ENCODE data around the gene MTA2.

The MTA2 gene

GRCh38 chr11:62543680-62544444 is 57.8 kb downstream of the MTA2 start:
- TF ChIP-seq EZH2 (IDR thresholded peaks at IDR 0.05; ENCODE audit: borderline replicate concordance, low read length): no peak
- TF ChIP-seq, protein P1, sequence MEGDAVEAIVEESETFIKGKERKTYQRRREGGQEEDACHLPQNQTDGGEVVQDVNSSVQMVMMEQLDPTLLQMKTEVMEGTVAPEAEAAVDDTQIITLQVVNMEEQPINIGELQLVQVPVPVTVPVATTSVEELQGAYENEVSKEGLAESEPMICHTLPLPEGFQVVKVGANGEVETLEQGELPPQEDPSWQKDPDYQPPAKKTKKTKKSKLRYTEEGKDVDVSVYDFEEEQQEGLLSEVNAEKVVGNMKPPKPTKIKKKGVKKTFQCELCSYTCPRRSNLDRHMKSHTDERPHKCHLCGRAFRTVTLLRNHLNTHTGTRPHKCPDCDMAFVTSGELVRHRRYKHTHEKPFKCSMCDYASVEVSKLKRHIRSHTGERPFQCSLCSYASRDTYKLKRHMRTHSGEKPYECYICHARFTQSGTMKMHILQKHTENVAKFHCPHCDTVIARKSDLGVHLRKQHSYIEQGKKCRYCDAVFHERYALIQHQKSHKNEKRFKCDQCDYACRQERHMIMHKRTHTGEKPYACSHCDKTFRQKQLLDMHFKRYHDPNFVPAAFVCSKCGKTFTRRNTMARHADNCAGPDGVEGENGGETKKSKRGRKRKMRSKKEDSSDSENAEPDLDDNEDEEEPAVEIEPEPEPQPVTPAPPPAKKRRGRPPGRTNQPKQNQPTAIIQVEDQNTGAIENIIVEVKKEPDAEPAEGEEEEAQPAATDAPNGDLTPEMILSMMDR (IDR thresholded peaks at IDR 0.05; ENCODE audit: low read length): no peak
- no peaks in the 10 kb centered on the region for H3K9me2 ChIP-seq (ENCODE audit: low read depth, low read length)
- H3F3A ChIP-seq (ENCODE audit: insufficient read depth, low read length): no peaks in the 10 kb centered on the region
- H4K20me1 ChIP-seq (ENCODE audit: insufficient read depth, low read length): no peaks in the 10 kb centered on the region
- H3K4me2 ChIP-seq (ENCODE audit: low read length): no peak overlapping the region
- no peaks in the 10 kb centered on the region; the same call in 1 of the 2 replicates for H3K27me3 ChIP-seq (ENCODE audit: insufficient read depth, low read length)
- no peaks in the 10 kb centered on the region for H3K9me3 ChIP-seq (ENCODE audit: low read length)
- peaks cover 39% of the 10 kb centered on the region for H3K4me1 ChIP-seq (ENCODE audit: insufficient read depth, low read length, severe bottlenecking)
- no peak overlapping the region for H2AFZ ChIP-seq (ENCODE audit: low read length)
- no peak overlapping the region for H3K9ac ChIP-seq (ENCODE audit: low read length)
- no peak overlapping the region for H3K4me3 ChIP-seq (ENCODE audit: low read depth, low read length, poor library complexity, severe bottlenecking)
- no peak overlapping the region for H3K27ac ChIP-seq (ENCODE audit: low read depth, low read length, poor library complexity, severe bottlenecking)
- H3K36me3 ChIP-seq (ENCODE audit: insufficient read depth, low read length): no peaks in the 10 kb centered on the region
- no peaks in the 10 kb centered on the region for H3K79me2 ChIP-seq (ENCODE audit: insufficient read depth, low read length)
